Measurements from ENCODE around the gene CYP27B1. TPM values are rescaled to one million over a fixed set of nuclear protein-coding genes. Genes with fewer than 3 reads are reported as not detected.

CYP27B1 gene
- total and polyA plus RNA-seq, 10 of the 15 experiments (the other 5 are each of a cell fraction or from before 2014, with no cell fraction given) = 0.10 to 2.7 (median 1.1) TPM

DNA sequence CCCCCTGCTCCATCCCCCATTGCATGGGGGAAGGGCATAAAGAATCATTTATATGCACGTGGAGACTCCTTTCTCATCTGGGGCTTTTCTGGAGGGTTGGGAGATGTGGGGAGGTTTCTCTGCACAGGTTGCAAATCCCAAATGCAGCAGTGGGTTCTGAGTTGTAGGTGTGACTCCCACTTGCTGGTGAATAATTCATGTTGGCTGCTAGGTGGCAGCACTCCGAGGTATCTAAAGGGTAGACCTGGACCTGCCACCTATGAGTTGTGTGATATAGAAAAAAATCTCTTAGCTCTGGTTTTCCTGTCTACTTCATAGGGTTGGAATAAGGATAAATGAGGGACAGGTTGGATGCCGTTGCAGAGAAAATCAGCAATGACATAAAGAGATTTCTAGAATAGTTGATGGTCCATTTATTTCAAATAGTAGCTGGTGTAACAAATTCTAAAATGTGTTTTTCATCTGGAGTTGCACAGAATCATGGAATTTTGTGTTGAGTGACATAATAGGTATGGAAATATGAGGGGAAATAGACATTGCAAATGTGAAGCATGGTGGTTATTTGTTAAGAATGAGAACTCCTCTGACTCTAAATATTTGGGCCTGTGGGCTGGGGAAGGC is 7.4 kb downstream of the CYP27B1 start:
- SMC1A ChIA-PET (ENCODE audit: uncharacterized antibody, unreplicated experiment) = interaction anchor here (0.7 to 1.1 kb wide), 4 partner anchors 13 to 145 kb away, joined by 3 to 5 read pairs (median 4); partner anchors contain the start of genes EEF1AKMT3 and METTL1
- POLR2A ChIA-PET = no interaction called here
- Histone ChIP-seq H3K36me3 (ENCODE audit: control insufficient read depth in 2 of 2, insufficient read depth in 2 of 2, low read length in 1 of 2) (peaks cover 0 to 3% of the 10 kb centered on the region in 2 experiments; a peak in 2 of 4 replicates), H3K4me1 (ENCODE audit: control insufficient read depth, insufficient read depth, low read length) (peaks cover 8% of the 10 kb centered on the region), H3K4me2 (ENCODE audit: control insufficient read depth, insufficient read depth) (no peak overlapping the region), H3K9me3 (replicated peaks; ENCODE audit: control insufficient read depth, insufficient read depth, low read length) (no peaks in the 10 kb centered on the region; the same call in 2 of the 3 replicates), H2AFZ (ENCODE audit: control insufficient read depth, low read depth, low read length) (no peak overlapping the region), H4K20me1 (ENCODE audit: control insufficient read depth, insufficient read depth) (no peaks in the 10 kb centered on the region; the same call in 1 of the 2 replicates), H3K27me3 (replicated peaks in 1 of 2; ENCODE audit: control insufficient read depth in 2 of 2, insufficient read depth in 2 of 2, low read length in 1 of 2) (peaks cover 0 to 2% of the 10 kb centered on the region in 2 experiments; a peak in 1 of 4 replicates), H3K79me2 (ENCODE audit: control insufficient read depth, insufficient read depth, low read length) (no peaks in the 10 kb centered on the region), H3K4me3 (no peak overlapping the region), H3K27ac (ENCODE audit: control insufficient read depth, insufficient read depth) (no peak overlapping the region), H3K9ac (ENCODE audit: control insufficient read depth, insufficient read depth, low read length) (no peak overlapping the region)
- RAD21 ChIA-PET (ENCODE audit: unreplicated experiment) = interaction anchor here (1.1 to 1.5 kb wide), 2 partner anchors 137 to 176 kb away, joined by 3 to 4 read pairs; no protein-coding TSS in a partner anchor
- BruUV-seq (replicated peaks) = no TSS peak
- 11% methylated on average over 3 of the region's 3 CpGs for WGBS (ENCODE audit: insufficient coverage, insufficient replicate concordance, low lambda C conversion rate, missing lambda C conversion rate)
- TF ChIP-seq SMC3 (IDR thresholded peaks at IDR 0.05; ENCODE audit: borderline replicate concordance, low read length) = peak; percentile 16; the same call in 1 of the 2 replicates
- TF ChIP-seq CTCF (IDR thresholded peaks at IDR 0.05 in 2 of 3, conservative IDR thresholded peaks at IDR 0.05 in 1 of 3; ENCODE audit: control insufficient read depth in 2 of 3, extremely low read depth in 1 of 3, insufficient read depth in 1 of 3, low read depth in 3 of 3, low read length in 3 of 3) = peak; percentile 55 to 59 (median 56)
- TF ChIP-seq CHD4 (IDR thresholded peaks at IDR 0.05) = no peak
- peak; percentile 40; the same call in 1 of the 2 replicates for TF ChIP-seq RAD21 (IDR thresholded peaks at IDR 0.05; ENCODE audit: insufficient read depth, low read depth, low read length)
- TF ChIP-seq, protein P1, sequence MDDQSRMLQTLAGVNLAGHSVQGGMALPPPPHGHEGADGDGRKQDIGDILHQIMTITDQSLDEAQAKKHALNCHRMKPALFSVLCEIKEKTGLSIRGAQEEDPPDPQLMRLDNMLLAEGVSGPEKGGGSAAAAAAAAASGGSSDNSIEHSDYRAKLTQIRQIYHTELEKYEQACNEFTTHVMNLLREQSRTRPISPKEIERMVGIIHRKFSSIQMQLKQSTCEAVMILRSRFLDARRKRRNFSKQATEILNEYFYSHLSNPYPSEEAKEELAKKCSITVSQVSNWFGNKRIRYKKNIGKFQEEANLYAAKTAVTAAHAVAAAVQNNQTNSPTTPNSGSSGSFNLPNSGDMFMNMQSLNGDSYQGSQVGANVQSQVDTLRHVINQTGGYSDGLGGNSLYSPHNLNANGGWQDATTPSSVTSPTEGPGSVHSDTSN (IDR thresholded peaks at IDR 0.05; ENCODE audit: insufficient replicate concordance, low read depth, low read length) = peak; percentile 20
- CTCF ChIA-PET = interaction anchor here (0.8 to 2.0 kb wide), 23 partner anchors 8 to 184 kb away, joined by 3 to 11 read pairs (median 4); partner anchors contain the start of genes AVIL, EEF1AKMT3, METTL1 and OS9
- peak; percentile 47 for FAIRE-seq
- intact Hi-C loops (cut with micrococcal nuclease; ENCODE audit: unreplicated experiment) (loop anchor here (5.0 to 10.0 kb wide), 2 partner anchors 73 to 285 kb away; partner anchors contain the start of gene ARHGAP9), in situ Hi-C loops (cut with MboI) (no loop called here)
- ATAC-seq = peak; percentile 43
- DNase-seq (ENCODE audit: low read depth, low spot score) = no peak

Measured in GM12878 (cell line).